C4-2B (cell line): ENCODE data around the gene RNF13.

Experiments
- ZFX ChIP-seq: fragments of 450-650 bp; IDR thresholded peaks from 2 replicates; pipeline ENCODE4 v1.6.1; 2017
- TF ChIP-seq, protein P1 (sequence below): fragments of 450-650 bp; conservative IDR thresholded peaks from 2 replicates; pipeline ENCODE4 v1.5.1; 2017; ENCODE audit warnings: mild to moderate bottlenecking

DNA sequence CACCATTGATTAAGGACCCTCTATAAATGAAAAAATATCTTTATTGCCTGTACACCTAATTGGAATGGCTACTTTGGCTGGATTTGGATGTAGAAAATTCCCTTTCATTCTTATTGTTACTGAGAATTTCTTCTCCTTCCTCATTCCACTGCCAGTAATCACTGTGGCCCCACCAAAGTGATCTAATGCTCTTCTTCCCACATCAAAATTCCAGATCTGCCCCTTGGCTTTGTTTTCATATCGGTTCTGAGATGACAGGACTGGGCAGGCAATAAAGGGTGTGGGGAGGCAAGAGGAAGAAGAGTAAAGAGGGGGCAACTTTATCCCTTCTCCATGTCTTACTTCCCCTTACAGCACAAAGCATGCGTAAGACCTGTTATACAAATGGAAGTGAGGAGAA is 22.7 kb upstream of the RNF13 start:
- TF ChIP-seq, protein P1, sequence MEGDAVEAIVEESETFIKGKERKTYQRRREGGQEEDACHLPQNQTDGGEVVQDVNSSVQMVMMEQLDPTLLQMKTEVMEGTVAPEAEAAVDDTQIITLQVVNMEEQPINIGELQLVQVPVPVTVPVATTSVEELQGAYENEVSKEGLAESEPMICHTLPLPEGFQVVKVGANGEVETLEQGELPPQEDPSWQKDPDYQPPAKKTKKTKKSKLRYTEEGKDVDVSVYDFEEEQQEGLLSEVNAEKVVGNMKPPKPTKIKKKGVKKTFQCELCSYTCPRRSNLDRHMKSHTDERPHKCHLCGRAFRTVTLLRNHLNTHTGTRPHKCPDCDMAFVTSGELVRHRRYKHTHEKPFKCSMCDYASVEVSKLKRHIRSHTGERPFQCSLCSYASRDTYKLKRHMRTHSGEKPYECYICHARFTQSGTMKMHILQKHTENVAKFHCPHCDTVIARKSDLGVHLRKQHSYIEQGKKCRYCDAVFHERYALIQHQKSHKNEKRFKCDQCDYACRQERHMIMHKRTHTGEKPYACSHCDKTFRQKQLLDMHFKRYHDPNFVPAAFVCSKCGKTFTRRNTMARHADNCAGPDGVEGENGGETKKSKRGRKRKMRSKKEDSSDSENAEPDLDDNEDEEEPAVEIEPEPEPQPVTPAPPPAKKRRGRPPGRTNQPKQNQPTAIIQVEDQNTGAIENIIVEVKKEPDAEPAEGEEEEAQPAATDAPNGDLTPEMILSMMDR = no peak
- TF ChIP-seq ZFX = no peak
